Bronchial epithelial cell (primary cell): ENCODE measurements around the gene TAOK3. TPM values are rescaled to one million over a fixed set of nuclear protein-coding genes. Genes with fewer than 3 reads are reported as not detected.

Experiments used
- DNase-seq: peaks from one replicate; pipeline ENCODE4 v3.0.0-alpha.2; 2010; ENCODE audit warnings: low read depth
- FAIRE-seq: peaks from 2 replicates; lab custom pipeline; 2011; peaks lifted over from hg19 to GRCh38; lab: Jason Lieb, UNC
- H3K27me3 ChIP-seq: 2 replicates; pipeline ENCODE4 v1.5.1; 2011; ENCODE audit warnings: low read length; ENCODE audit not compliant: control insufficient read depth, insufficient read depth
- H3K36me3 ChIP-seq: 2 replicates; pipeline ENCODE4 v1.5.1; 2011; ENCODE audit warnings: low read length; ENCODE audit not compliant: control insufficient read depth, insufficient read depth
- H3K4me3 ChIP-seq: 2 replicates; pipeline ENCODE4 v1.5.1; 2011; ENCODE audit warnings: mild to moderate bottlenecking, low read depth, low read length, control low read depth
- CTCF ChIP-seq: IDR thresholded peaks from 2 replicates; pipeline ENCODE4 v1.5.1; 2011; ENCODE audit warnings: mild to moderate bottlenecking, moderate library complexity, low read length, control low read depth, inconsistent platforms; ENCODE audit not compliant: insufficient read depth, severe bottlenecking
- total RNA-seq: library from RNA; depleted of rRNA; stranded (reverse); fragments of >200 nt; gene quantifications from 2 replicates; pipeline ENCODE4 v1.2.1, GENCODE V29; 2014

Gene TAOK3
- total RNA-seq, 1 donor from 2014 or later: 25.3 TPM

GRCh38 chr12:118345355-118345754 is 27.4 kb downstream of the TAOK3 start:
- Histone ChIP-seq H3K4me3 (no peak overlapping the region), H3K27me3 (no peaks in the 10 kb centered on the region), H3K36me3 (no peaks in the 10 kb centered on the region)
- no peak for TF ChIP-seq CTCF
- DNase-seq: no peak
- no peak for FAIRE-seq

- FAIRE-seq: no peak
- TF ChIP-seq CTCF: no peak
- Histone ChIP-seq H3K4me3 (no peak overlapping the region), H3K27me3 (no peaks in the 10 kb centered on the region), H3K36me3 (no peaks in the 10 kb centered on the region)
- no peak for DNase-seq
Observed at GRCh38 chr12:118344829-118345228, 27.9 kb downstream of the TAOK3 start.

GRCh38 chr12:118342090-118342489 is 30.6 kb downstream of the TAOK3 start:
- no peaks in the 10 kb centered on the region for H3K36me3 ChIP-seq
- DNase-seq (no peak), FAIRE-seq (no peak)
- no peak overlapping the region for H3K4me3 ChIP-seq
- TF ChIP-seq CTCF: no peak
- no peaks in the 10 kb centered on the region for H3K27me3 ChIP-seq

GRCh38 chr12:118337194-118337838 is 35.4 kb downstream of the TAOK3 start:
- Histone ChIP-seq H3K27me3 (no peaks in the 10 kb centered on the region), H3K36me3 (no peaks in the 10 kb centered on the region), H3K4me3 (no peak overlapping the region)
- no peak for TF ChIP-seq CTCF
- FAIRE-seq (no peak), DNase-seq (no peak)

GRCh38 chr12:118336123-118336522 is 36.6 kb downstream of the TAOK3 start:
- Histone ChIP-seq H3K27me3 (no peaks in the 10 kb centered on the region), H3K36me3 (no peaks in the 10 kb centered on the region), H3K4me3 (no peak overlapping the region)
- peak; percentile 33 for DNase-seq
- no peak for TF ChIP-seq CTCF
- no peak for FAIRE-seq
